ENCODE measurements around the gene FMN1. TPM values are rescaled to one million over a fixed set of nuclear protein-coding genes. Genes with fewer than 3 reads are reported as not detected.

Gene FMN1
- total and polyA plus RNA-seq, 2 of the 13 experiments (the other 11 are each of a cell fraction or from before 2014, with no cell fraction given) = 0.20 to 0.60 TPM

- TF ChIP-seq ARHGAP35 (CRISPR knock-in tag; IDR thresholded peaks at IDR 0.05; ENCODE audit: borderline replicate concordance) (no peak), ZNF605 (CRISPR knock-in tag; IDR thresholded peaks at IDR 0.05) (no peak)
These were observed 62.8 kb downstream of the FMN1 start (continued) for GRCh38 chr15:33131552-33132232.

GRCh38 chr15:33126559-33127290 lies 67.8 kb downstream of the FMN1 start:
- Histone ChIP-seq H3K27ac (ENCODE audit: extremely low read length, insufficient read depth, low read length) (no peak overlapping the region), H3K9ac (ENCODE audit: insufficient read depth, low read depth, low read length) (no peak overlapping the region), H3K9me3 (ENCODE audit: low read length) (no peaks in the 10 kb centered on the region), H2AFZ (ENCODE audit: low read length) (no peak overlapping the region), H3K4me3 (replicated peaks in 1 of 3; ENCODE audit: insufficient read depth in 1 of 3, low read depth in 2 of 3, low read length in 3 of 3) (no peak overlapping the region), H3K4me2 (ENCODE audit: low read depth, low read length) (no peak overlapping the region), H3K79me2 (ENCODE audit: insufficient read depth, low read length) (no peaks in the 10 kb centered on the region), H3K36me3 (replicated peaks in 1 of 2; ENCODE audit: control insufficient read depth in 1 of 2, insufficient read depth in 2 of 2, low read length in 2 of 2) (no peaks in the 10 kb centered on the region), H4K20me1 (ENCODE audit: insufficient read depth, low read length) (no peaks in the 10 kb centered on the region), H3K4me1 (ENCODE audit: insufficient read depth, low read length) (no peaks in the 10 kb centered on the region), H3K27me3 (ENCODE audit: control insufficient read depth in 1 of 2, insufficient read depth in 2 of 2, low read length in 2 of 2) (no peaks in the 10 kb centered on the region)
- no peak for FAIRE-seq
- in situ Hi-C loops (cut with HindIII; ENCODE audit: extremely low pct_ligation_motif_present, low pct_unique_long_range_greater_than_20kb) = no loop called here
- ChIA-PET POLR2A (no interaction called here), CTCF (ENCODE audit: low intra/inter-chr PET ratio, low total read pairs) (no interaction called here)
- intact Hi-C loops (cut with micrococcal nuclease; ENCODE audit: unreplicated experiment) = no loop called here
- BruUV-seq (replicated peaks) = no TSS peak
- ATAC-seq = no peak
- WGBS (ENCODE audit: low lambda C conversion rate) = 26% methylated on average over 13 of the region's 13 CpGs
- peak; percentile 9 for DNase-seq (ENCODE audit: low spot score)
- TF ChIP-seq GABPB1 (CRISPR knock-in tag; IDR thresholded peaks at IDR 0.05) = peak; percentile 14; the same call in 1 of the 2 replicates
- TF ChIP-seq ELK4 (CRISPR knock-in tag; IDR thresholded peaks at IDR 0.05; ENCODE audit: borderline replicate concordance) = no peak
- no peak for TF ChIP-seq ZNF713 (CRISPR knock-in tag; IDR thresholded peaks at IDR 0.05)
- no peak for TF ChIP-seq RAD21 (CRISPR knock-in tag; IDR thresholded peaks at IDR 0.05)
- no peak for TF ChIP-seq PHF5A (CRISPR knock-in tag; IDR thresholded peaks at IDR 0.05; ENCODE audit: low read depth, unreplicated experiment)
- no peak for TF ChIP-seq ZNF710 (CRISPR knock-in tag; IDR thresholded peaks at IDR 0.05; ENCODE audit: borderline replicate concordance)
- no peak for TF ChIP-seq ZNF317 (CRISPR knock-in tag; IDR thresholded peaks at IDR 0.05)
- TF ChIP-seq STAT5B (CRISPR knock-in tag; IDR thresholded peaks at IDR 0.05) = no peak

Data from HepG2 (cell line).